Activated CD4-positive, alpha-beta memory T cell treated with anti-CD3 and anti-CD28 coated beads for 36 hours (primary cell): ENCODE measurements around the gene SH3PXD2A. TPM values are rescaled to one million over a fixed set of nuclear protein-coding genes. Genes with fewer than 3 reads are reported as not detected.

ENCODE experiments used
- CTCF ChIA-PET: fragments of 350-600 bp; sonication (Branson Sonifier 250); formaldehyde crosslinking; loops from one replicate; lab custom pipeline; 2021; ENCODE audit warnings: antibody characterized with exemption, inconsistent platforms; lab: Charles Lee
- POLR2A ChIA-PET: fragments of 350-600 bp; sonication (Branson Sonifier 250); formaldehyde crosslinking; loops from one replicate; lab custom pipeline; 2021; ENCODE audit warnings: antibody characterized with exemption; lab: Charles Lee
- DNase-seq: peaks from one replicate; pipeline ENCODE4 v3.0.0-alpha.2; 2020
- H3K27ac Mint-ChIP-seq: one replicate; pipeline ENCODE4 v1.8.0; 2021; ENCODE audit warnings: mixed read lengths
- H3K27me3 Mint-ChIP-seq: one replicate; pipeline ENCODE4 v1.8.0; 2021; ENCODE audit warnings: mixed read lengths
- H3K36me3 Mint-ChIP-seq: one replicate; pipeline ENCODE4 v1.8.0; 2021; ENCODE audit warnings: mixed read lengths
- H3K4me1 Mint-ChIP-seq: one replicate; pipeline ENCODE4 v1.8.0; 2021; ENCODE audit warnings: low read depth, mixed read lengths
- H3K4me3 Mint-ChIP-seq: one replicate; pipeline ENCODE4 v1.8.0; 2021; ENCODE audit warnings: mild to moderate bottlenecking, mixed read lengths
- H3K9me3 Mint-ChIP-seq: one replicate; pipeline ENCODE4 v1.8.0; 2021; ENCODE audit warnings: mixed read lengths
- intact Hi-C: fragments of 100-400 bp; cut with micrococcal nuclease; formaldehyde crosslinking; loops from one replicate; pipeline ENCODE4 v1.15.1; 2023
- total RNA-seq, 2 experiments: library from RNA; stranded (reverse); gene quantifications; one replicate each; pipeline ENCODE4 v1.2.3, GENCODE V29; 2021

Gene SH3PXD2A
- total RNA-seq, 2 experiments from 2014 or later, result 10.0 to 10.3 TPM

DNA sequence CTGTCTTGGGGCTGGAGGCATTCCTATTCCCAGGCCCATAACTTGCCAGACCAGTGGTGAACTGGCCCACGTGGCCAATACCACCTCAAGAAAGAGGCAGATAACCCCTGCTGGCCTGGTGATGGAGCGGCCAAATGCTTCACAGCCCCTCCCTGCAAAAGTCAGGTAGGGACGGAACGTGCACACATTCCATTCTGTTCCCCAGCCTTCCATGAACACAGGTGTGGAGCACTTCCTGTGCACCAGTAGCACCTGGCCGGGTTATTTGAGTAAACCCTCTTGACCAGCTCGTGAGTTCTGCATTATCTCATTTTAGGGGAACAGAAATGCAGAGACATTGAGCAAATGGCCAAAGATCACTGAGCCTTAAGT, 134.4 kb downstream of the SH3PXD2A start:
- Mint-ChIP-seq H3K27ac (no peak overlapping the region), H3K4me1 (peaks cover 6% of the 10 kb centered on the region), H3K36me3 (no peaks in the 10 kb centered on the region), H3K27me3 (no peaks in the 10 kb centered on the region), H3K4me3 (no peak overlapping the region), H3K9me3 (no peaks in the 10 kb centered on the region)
- ChIA-PET POLR2A (no interaction called here), CTCF (interaction anchor here (1.0 kb wide), 2 partner anchors 34 to 167 kb away, joined by 3 to 4 read pairs; no protein-coding TSS in a partner anchor)
- DNase-seq, result no peak
- intact Hi-C loops, result no loop called here

DNA sequence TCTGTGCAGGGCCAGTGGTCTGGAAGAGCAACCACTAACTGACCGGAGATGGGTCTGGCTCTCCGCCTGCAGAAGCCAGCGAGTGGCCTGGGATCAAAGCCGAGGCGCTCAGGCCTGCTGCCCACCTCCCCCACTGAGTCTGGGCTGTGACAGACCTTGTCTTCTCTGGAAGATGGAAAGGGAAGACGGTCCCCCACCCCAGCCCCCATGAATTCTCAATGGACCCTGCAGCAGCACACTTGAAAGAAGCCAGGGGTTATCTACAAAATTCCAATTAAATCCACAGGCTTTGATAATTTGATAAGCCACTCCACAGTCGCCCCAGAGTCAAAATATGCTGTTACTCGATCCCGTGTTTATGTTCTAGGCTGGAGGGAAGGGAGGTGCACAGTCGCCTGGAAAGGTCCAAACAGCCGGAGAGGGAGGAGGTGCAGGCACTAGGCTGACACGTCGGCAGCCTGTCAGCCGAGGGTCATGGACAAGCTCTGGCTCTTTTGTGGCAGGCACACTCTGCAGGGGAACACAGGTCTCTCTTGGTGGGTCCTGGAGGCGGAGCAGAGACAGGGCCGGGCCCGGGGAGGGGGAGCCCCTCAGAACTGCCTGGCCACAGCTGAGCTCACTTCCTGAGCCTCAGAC, 134.9 kb downstream of the SH3PXD2A start:
- Mint-ChIP-seq H3K27ac (no peak overlapping the region), H3K36me3 (no peaks in the 10 kb centered on the region), H3K27me3 (no peaks in the 10 kb centered on the region), H3K4me3 (no peak overlapping the region), H3K9me3 (no peaks in the 10 kb centered on the region), H3K4me1 (peaks cover 6% of the 10 kb centered on the region)
- DNase-seq, result no peak
- ChIA-PET POLR2A (no interaction called here), CTCF (interaction anchor here (1.0 kb wide), 2 partner anchors 34 to 167 kb away, joined by 3 to 4 read pairs; no protein-coding TSS in a partner anchor)
- intact Hi-C loops, result no loop called here

DNA sequence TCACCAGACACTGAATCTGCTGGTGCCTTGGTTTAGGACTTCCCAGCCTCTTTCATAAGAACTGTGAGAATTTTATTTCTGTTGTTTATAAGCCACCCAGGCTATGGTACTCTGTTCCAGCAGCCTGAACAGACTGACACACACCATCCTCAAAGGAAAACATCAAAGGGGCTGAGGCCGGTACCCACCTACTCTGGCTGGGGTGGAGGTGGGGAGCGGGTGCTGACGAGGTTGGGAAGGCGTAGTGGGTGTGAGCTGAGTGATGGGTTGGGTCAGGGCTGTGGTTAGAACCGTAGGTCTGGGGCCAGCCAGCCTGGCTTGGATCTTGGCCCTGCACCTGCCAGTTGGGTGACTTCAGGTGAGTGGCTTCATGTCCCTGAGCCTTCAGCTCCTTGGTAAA, 136.3 kb downstream of the SH3PXD2A start:
- no peak overlapping the region for H3K27ac Mint-ChIP-seq
- H3K4me1 Mint-ChIP-seq, result peaks cover 6% of the 10 kb centered on the region
- no peaks in the 10 kb centered on the region for H3K36me3 Mint-ChIP-seq
- DNase-seq, result no peak
- intact Hi-C loops, result loop anchor here (10.0 kb wide), 1 partner anchor 86 kb away; no protein-coding TSS in a partner anchor
- H3K9me3 Mint-ChIP-seq, result no peaks in the 10 kb centered on the region
- CTCF ChIA-PET, result interaction anchor here (0.9 to 1.0 kb wide), 4 partner anchors 18 to 402 kb away, joined by 3 read pairs; partner anchors contain the start of gene SH3PXD2A
- POLR2A ChIA-PET, result no interaction called here
- no peaks in the 10 kb centered on the region for H3K27me3 Mint-ChIP-seq
- no peak overlapping the region for H3K4me3 Mint-ChIP-seq

DNA sequence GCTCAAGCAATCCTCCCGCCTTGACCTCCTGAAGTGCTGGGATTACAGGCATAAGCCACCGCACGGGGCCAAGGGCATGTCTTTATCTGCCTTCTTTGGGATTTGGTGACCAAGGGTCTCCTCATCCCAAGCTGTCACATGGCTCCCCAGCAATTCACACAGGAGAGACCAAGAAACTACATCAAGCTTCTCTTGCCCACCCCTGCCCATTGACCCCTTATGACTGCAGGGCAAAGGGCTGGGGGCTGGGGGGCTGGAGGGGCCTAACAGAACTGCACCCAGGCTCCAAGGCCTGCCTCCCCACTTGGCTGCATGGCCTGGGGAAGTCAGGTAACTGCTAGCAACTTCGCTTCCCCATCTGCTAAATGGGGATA, 137.1 kb downstream of the SH3PXD2A start:
- no peak overlapping the region for H3K27ac Mint-ChIP-seq
- H3K4me1 Mint-ChIP-seq, result peaks cover 6% of the 10 kb centered on the region
- ChIA-PET CTCF (interaction anchor here (0.9 to 1.6 kb wide), 4 partner anchors 63 to 403 kb away, joined by 3 to 4 read pairs (median 3); partner anchors contain the start of gene SH3PXD2A), POLR2A (no interaction called here)
- H3K27me3 Mint-ChIP-seq, result no peaks in the 10 kb centered on the region
- DNase-seq, result no peak
- H3K4me3 Mint-ChIP-seq, result no peak overlapping the region
- H3K9me3 Mint-ChIP-seq, result no peaks in the 10 kb centered on the region
- intact Hi-C loops, result loop anchor here (10.0 kb wide), 1 partner anchor 87 kb away; no protein-coding TSS in a partner anchor
- H3K36me3 Mint-ChIP-seq, result no peaks in the 10 kb centered on the region

DNA sequence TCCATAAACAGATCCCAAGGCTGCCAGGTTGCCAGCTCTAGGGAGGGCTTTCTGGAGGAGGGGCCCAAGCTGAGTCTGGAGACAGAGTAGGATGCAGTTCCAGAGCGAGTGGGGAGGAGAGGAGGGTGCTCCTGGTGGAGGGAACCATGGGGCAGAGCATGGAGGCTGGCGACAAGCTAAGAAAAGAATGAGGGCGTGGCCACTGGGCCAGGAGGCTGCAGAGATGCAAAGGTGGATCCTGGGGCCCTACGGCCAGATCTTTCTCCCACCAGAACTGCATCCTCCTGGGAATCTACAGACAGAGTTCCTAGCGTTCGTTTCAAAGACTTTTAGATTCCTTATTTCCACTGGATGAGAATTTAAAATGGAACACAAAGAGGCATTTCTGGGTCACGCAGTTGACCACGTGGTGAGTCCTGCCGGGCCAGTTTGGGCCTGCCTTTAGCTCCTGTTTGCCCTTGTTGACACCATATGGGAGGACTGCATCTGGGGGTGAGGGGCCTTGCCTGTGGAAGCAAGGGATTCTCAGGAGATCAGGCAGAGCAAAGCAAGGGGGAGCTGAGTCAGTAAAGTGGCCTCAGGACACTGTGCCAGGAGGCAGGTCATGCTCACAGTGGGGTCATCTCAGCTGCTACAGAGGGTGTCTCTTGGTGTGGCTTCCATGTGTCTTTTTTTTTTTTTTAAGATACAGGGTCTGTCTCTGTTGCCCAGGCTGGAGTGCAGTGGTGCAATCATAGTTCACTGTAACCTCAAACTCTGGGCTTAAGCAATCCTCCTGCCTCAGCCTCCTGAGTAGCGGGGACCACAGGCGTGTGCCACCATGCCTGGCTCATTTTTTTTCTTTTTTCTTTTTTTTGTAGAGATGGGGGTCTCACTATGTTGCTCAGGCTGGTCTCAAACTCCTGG, 137.8 kb downstream of the SH3PXD2A start:
- Mint-ChIP-seq H3K36me3 (no peaks in the 10 kb centered on the region), H3K9me3 (no peaks in the 10 kb centered on the region), H3K4me1 (peaks cover 8% of the 10 kb centered on the region), H3K27me3 (no peaks in the 10 kb centered on the region), H3K4me3 (no peak overlapping the region), H3K27ac (no peak overlapping the region)
- DNase-seq, result no peak
- ChIA-PET POLR2A (no interaction called here), CTCF (interaction anchor here (1.2 to 1.6 kb wide), 2 partner anchors 64 to 170 kb away, joined by 3 to 4 read pairs; no protein-coding TSS in a partner anchor)
- intact Hi-C loops, result loop anchor here (10.0 kb wide), 1 partner anchor 87 kb away; no protein-coding TSS in a partner anchor

DNA sequence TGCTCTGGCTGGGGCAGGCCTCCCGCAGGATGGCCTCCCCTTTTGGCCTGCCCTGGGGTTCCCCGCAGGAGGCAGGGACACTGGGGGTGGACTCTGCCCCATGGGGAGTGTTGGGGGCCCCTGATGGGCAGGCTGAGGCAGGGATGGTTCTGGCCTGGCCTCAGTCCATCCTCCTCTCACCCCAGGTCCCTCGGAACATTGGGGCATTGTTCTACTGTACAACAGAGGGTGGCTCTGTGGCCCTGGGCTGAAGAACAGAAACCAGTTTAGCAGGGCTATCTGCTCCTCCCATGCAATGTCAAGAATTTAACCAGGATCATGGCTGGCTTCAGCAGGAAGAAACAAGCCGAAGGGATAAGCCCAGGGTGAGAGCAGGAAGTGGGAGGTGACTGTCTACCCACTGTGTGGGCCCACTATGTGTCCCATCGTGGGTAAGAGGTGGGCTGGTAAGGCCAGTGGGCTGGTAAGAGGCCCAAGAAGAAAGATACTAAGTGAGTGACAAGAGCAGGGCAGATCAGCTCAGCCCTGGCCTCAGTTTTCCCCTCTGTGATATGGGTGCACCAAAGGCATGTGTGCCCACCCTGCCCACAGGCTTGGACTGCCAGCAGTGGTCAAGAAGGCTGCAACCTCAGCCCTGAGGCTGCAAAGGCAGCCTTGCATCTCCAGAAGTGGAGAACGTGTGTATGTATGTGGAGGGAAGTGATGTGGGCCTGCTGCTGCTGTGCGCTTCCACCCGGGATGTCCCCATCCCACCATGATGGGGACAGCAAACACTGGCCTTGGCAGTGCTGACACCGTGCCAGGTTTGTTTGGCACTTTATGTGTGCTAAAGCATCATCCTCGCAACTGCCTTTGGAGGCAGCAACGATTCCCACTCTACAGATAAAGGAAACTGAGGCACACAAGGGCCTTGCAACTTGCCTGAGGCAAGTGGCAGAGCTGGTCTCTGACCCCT, 138.9 kb downstream of the SH3PXD2A start:
- Mint-ChIP-seq H3K4me1 (peaks cover 8% of the 10 kb centered on the region), H3K27ac (no peak overlapping the region), H3K36me3 (no peaks in the 10 kb centered on the region), H3K27me3 (no peaks in the 10 kb centered on the region), H3K9me3 (no peaks in the 10 kb centered on the region), H3K4me3 (no peak overlapping the region)
- no peak for DNase-seq
- ChIA-PET POLR2A (no interaction called here), CTCF (no interaction called here)
- intact Hi-C loops, result loop anchor here (10.0 kb wide), 1 partner anchor 88 kb away; no protein-coding TSS in a partner anchor

DNA sequence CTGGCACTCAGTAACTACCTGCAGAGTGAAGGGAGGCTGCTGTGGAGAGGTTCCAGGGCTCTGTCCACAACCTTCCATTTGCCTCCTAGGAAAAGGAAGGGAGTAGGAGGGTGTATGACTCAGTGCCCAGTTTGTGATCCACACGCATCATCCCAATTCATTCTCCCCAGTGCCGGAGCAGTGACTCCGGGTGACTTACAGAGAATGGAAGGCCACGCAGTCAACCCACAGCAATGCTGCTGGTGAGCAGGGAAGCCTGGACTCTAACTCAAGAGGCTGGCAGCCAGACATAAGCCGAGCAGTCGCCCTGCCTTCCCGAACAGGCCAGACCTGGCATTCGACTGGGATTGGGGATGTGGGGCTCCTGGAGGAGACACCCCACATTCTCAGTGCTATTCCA, 139.9 kb downstream of the SH3PXD2A start:
- CTCF ChIA-PET, result interaction anchor here (1.3 to 8.4 kb wide), 4 partner anchors 139 to 171 kb away, joined by 4 to 161 read pairs (median 69); partner anchors contain the start of gene SH3PXD2A
- Mint-ChIP-seq H3K36me3 (no peaks in the 10 kb centered on the region), H3K27me3 (no peaks in the 10 kb centered on the region), H3K4me3 (no peak overlapping the region), H3K27ac (no peak overlapping the region), H3K9me3 (no peaks in the 10 kb centered on the region), H3K4me1 (peaks cover 8% of the 10 kb centered on the region)
- POLR2A ChIA-PET, result no interaction called here
- DNase-seq, result no peak
- intact Hi-C loops, result loop anchor here (10.0 kb wide), 1 partner anchor 89 kb away; no protein-coding TSS in a partner anchor

DNA sequence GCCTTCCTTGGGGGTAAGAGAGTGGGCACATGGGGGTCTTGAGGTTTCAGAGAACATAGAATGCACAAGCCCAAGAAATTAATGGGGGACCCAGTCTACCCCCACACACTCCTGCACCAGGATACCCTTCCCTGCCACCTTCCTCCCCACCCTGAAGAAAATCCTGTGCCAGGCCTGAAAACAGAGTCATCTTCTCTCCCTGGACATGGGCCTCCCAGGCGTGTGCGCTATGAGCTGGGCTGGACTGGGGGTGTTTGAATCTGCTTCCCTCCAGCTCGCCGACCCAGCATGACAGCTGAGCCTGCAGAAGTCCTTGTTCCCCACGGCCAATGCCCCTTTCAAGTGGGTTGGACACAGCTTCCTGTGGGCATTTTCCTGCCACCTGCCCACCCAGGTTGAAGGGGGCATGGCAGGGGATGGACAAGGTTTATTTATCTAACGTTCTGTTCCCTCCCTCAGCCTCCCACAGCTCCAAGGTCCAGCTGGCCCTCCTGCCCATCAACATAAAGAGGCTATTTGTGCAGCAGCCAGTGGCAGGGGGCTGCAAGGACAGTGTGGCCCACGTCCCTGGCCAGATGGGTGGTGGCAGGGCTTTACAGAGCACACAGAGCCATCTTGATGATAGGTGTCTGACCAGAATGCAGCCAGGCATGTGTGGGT, 141.0 kb downstream of the SH3PXD2A start:
- POLR2A ChIA-PET, result no interaction called here
- Mint-ChIP-seq H3K27ac (no peak overlapping the region), H3K27me3 (no peaks in the 10 kb centered on the region), H3K9me3 (no peaks in the 10 kb centered on the region), H3K36me3 (no peaks in the 10 kb centered on the region), H3K4me1 (peaks cover 8% of the 10 kb centered on the region), H3K4me3 (no peak overlapping the region)
- intact Hi-C loops, result loop anchor here (10.0 kb wide), 1 partner anchor 90 kb away; no protein-coding TSS in a partner anchor
- CTCF ChIA-PET, result interaction anchor here (0.6 to 8.4 kb wide), 11 partner anchors 8 to 309 kb away, joined by 3 to 161 read pairs (median 9); partner anchors contain the start of gene SH3PXD2A
- no peak for DNase-seq

DNA sequence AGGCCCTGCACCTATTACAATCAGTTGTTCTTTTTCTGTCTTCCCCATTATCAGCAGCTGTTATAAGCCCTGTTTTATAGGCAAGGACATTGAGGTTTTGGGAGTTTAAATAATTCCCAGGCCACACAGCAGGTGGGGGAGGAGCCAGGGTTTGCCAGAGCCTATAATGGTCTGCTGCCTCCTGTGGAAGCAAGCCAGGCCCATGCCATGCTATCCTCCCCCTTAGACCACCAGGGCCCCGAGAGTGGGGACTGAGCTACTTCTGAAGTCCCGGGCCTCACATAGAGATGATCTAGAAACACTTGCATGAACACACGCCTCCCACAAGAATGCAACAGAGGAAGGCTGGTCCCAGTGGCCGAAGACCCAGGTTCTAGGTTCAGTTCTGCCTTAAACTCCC, 141.7 kb downstream of the SH3PXD2A start:
- no peaks in the 10 kb centered on the region for H3K27me3 Mint-ChIP-seq
- DNase-seq, result no peak
- no peak overlapping the region for H3K4me3 Mint-ChIP-seq
- no peaks in the 10 kb centered on the region for H3K9me3 Mint-ChIP-seq
- CTCF ChIA-PET, result interaction anchor here (0.6 to 8.4 kb wide), 16 partner anchors 9 to 396 kb away, joined by 3 to 161 read pairs (median 6); partner anchors contain the start of gene SH3PXD2A
- intact Hi-C loops, result loop anchor here (1.0 to 10.0 kb wide), 4 partner anchors 91 to 495 kb away; no protein-coding TSS in a partner anchor
- H3K4me1 Mint-ChIP-seq, result peaks cover 2% of the 10 kb centered on the region
- no peak overlapping the region for H3K27ac Mint-ChIP-seq
- POLR2A ChIA-PET, result no interaction called here
- H3K36me3 Mint-ChIP-seq, result no peaks in the 10 kb centered on the region

DNA sequence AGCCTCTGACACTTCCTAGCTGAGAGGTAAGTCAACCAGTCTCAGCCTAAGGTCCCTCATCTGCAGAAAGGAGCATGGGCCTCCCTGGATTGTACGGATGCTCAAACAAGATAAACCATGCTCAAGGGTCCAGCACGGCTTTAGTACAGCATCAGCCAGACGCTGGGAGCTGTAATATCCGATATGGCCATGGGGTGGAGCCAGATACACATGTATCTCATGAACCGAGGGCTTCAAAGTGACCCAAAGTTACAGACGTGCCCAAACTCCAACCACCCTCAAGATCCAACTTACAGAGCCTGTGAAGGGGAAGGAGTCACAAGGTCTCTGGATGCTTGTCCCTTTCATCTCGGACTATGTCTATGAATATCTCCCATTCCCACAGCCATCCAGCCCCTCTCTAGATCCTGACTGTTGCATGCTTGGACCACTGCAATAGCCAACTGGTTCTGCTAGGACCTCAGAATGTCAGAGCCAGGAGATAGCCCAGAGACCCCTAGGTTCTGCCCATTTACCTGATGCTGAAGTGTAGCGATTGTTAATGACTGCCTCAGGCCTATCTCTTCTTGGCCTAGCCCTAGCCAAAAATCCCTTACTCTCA, 142.4 kb downstream of the SH3PXD2A start:
- ChIA-PET CTCF (interaction anchor here (0.6 to 8.4 kb wide), 49 partner anchors 10 to 561 kb away, joined by 3 to 161 read pairs (median 4); partner anchors contain the start of genes CFAP43 and SH3PXD2A), POLR2A (interaction anchor here (1.1 kb wide), 1 partner anchor 143 kb away, joined by 3 read pairs; no protein-coding TSS in a partner anchor)
- H3K4me1 Mint-ChIP-seq, result peaks cover 2% of the 10 kb centered on the region
- H3K36me3 Mint-ChIP-seq, result no peaks in the 10 kb centered on the region
- intact Hi-C loops, result loop anchor here (1.0 to 10.0 kb wide), 4 partner anchors 92 to 496 kb away; no protein-coding TSS in a partner anchor
- H3K4me3 Mint-ChIP-seq, result no peak overlapping the region
- H3K27me3 Mint-ChIP-seq, result no peaks in the 10 kb centered on the region
- DNase-seq, result peak; percentile 89
- H3K9me3 Mint-ChIP-seq, result no peaks in the 10 kb centered on the region
- peak overlapping the region; percentile 4 for H3K27ac Mint-ChIP-seq
